ENCODE measurements around the gene TNS3. TPM values are rescaled to one million over a fixed set of nuclear protein-coding genes. Genes with fewer than 3 reads are reported as not detected.

Gene TNS3
- total and polyA plus RNA-seq, 10 of the 15 experiments (the other 5 are each of a cell fraction or from before 2014, with no cell fraction given), result 0.27 to 2.7 (median 0.79) TPM

GRCh38 chr7:47534322-47535034, 47.4 kb downstream of the TNS3 start:
- H4K20me1 ChIP-seq (ENCODE audit: control insufficient read depth, insufficient read depth), result no peaks in the 10 kb centered on the region

More at GRCh38 chr7:47534322-47535034, 47.4 kb downstream of the TNS3 start:
- no peak overlapping the region for H3K4me3 ChIP-seq
- H3K9me3 ChIP-seq (replicated peaks; ENCODE audit: control insufficient read depth, insufficient read depth, low read length), result no peaks in the 10 kb centered on the region
- no peaks in the 10 kb centered on the region for H3K79me2 ChIP-seq (ENCODE audit: control insufficient read depth, insufficient read depth, low read length)
- H3K4me1 ChIP-seq (ENCODE audit: control insufficient read depth, insufficient read depth, low read length), result no peaks in the 10 kb centered on the region
- BruUV-seq (replicated peaks), result no TSS peak
- ATAC-seq (no peak), FAIRE-seq (no peak), DNase-seq (ENCODE audit: low read depth, low spot score) (no peak)
- 46% methylated on average over 10 of the region's 10 CpGs for WGBS (ENCODE audit: insufficient coverage, insufficient replicate concordance, low lambda C conversion rate, missing lambda C conversion rate)
- POLR2A ChIA-PET, result no interaction called here
- H3K27ac ChIP-seq (ENCODE audit: control insufficient read depth, insufficient read depth), result no peak overlapping the region
- in situ Hi-C loops (cut with MboI), result no loop called here
- H3K4me2 ChIP-seq (ENCODE audit: control insufficient read depth, insufficient read depth), result no peak overlapping the region
- H3K36me3 ChIP-seq (ENCODE audit: control insufficient read depth in 2 of 2, insufficient read depth in 2 of 2, low read length in 1 of 2), result no peaks in the 10 kb centered on the region
- intact Hi-C loops (cut with micrococcal nuclease; ENCODE audit: unreplicated experiment), result no loop called here
- CTCF ChIA-PET, result no interaction called here
- H3K9ac ChIP-seq (ENCODE audit: control insufficient read depth, insufficient read depth, low read length), result no peak overlapping the region
- 0 out of 4 replicates have a peak, but pooled peaks cover 0 to 1% of the 10 kb centered on the region in 2 experiments for H3K27me3 ChIP-seq (replicated peaks in 1 of 2; ENCODE audit: control insufficient read depth in 2 of 2, insufficient read depth in 2 of 2, low read length in 1 of 2)
- SMC1A ChIA-PET (ENCODE audit: uncharacterized antibody, unreplicated experiment), result no interaction called here
- H2AFZ ChIP-seq (ENCODE audit: control insufficient read depth, low read depth, low read length), result no peak overlapping the region
- TF ChIP-seq MEF2A (IDR thresholded peaks at IDR 0.05; ENCODE audit: insufficient read depth, low read depth, low read length), result no peak
- TF ChIP-seq CBX3 (IDR thresholded peaks at IDR 0.05; ENCODE audit: borderline replicate concordance, low read depth), result no peak
- no peak for TF ChIP-seq RELB (IDR thresholded peaks at IDR 0.05; ENCODE audit: low read depth)
- no peak for TF ChIP-seq FOXM1 (IDR thresholded peaks at IDR 0.05; ENCODE audit: low read depth, low read length)
- no peak for TF ChIP-seq LARP7 (IDR thresholded peaks at IDR 0.05)
- TF ChIP-seq RB1 (IDR thresholded peaks at IDR 0.05; ENCODE audit: borderline replicate concordance), result no peak
- no peak for TF ChIP-seq TCF3 (IDR thresholded peaks at IDR 0.05; ENCODE audit: borderline replicate concordance, insufficient read depth, low read depth, low read length)
- no peak for TF ChIP-seq TARDBP (IDR thresholded peaks at IDR 0.05; ENCODE audit: borderline replicate concordance)
- TF ChIP-seq NR2C1 (IDR thresholded peaks at IDR 0.05), result no peak
- no peak for TF ChIP-seq ZBED1 (IDR thresholded peaks at IDR 0.05; ENCODE audit: borderline replicate concordance)
- TF ChIP-seq SREBF2 (IDR thresholded peaks at IDR 0.05; ENCODE audit: low read length), result no peak
- TF ChIP-seq ETV6 (conservative IDR thresholded peaks at IDR 0.05 in 1 of 2, IDR thresholded peaks at IDR 0.05 in 1 of 2; ENCODE audit: borderline replicate concordance in 1 of 2, low read depth in 1 of 2), result no peak
- TF ChIP-seq RBBP5 (conservative IDR thresholded peaks at IDR 0.05), result no peak
- TF ChIP-seq SMAD1 (IDR thresholded peaks at IDR 0.05; ENCODE audit: low read depth, partially characterized antibody), result no peak
- no peak for TF ChIP-seq RCOR1 (conservative IDR thresholded peaks at IDR 0.05; ENCODE audit: low read depth, low read length)
- TF ChIP-seq FOXK2 (IDR thresholded peaks at IDR 0.05), result no peak
- TF ChIP-seq CEBPZ (IDR thresholded peaks at IDR 0.05; ENCODE audit: low read depth, low read length), result no peak
- TF ChIP-seq EED (IDR thresholded peaks at IDR 0.05; ENCODE audit: low read depth), result no peak
- TF ChIP-seq MXI1 (IDR thresholded peaks at IDR 0.05; ENCODE audit: low read depth, low read length), result no peak
- TF ChIP-seq HDGF (IDR thresholded peaks at IDR 0.05), result no peak
- RAD21 ChIA-PET (ENCODE audit: unreplicated experiment), result no interaction called here

Data from GM12878 (cell line).